Right cardiac atrium (tissue), 5 donors: ENCODE measurements around the gene KCNAB1. TPM values are rescaled to one million over a fixed set of nuclear protein-coding genes. Genes with fewer than 3 reads are reported as not detected.

Source experiments
- ATAC-seq, 2 donors: fragments of 200-7000 bp; cut with Tn5 transposase; one replicate each; pipeline versions ENCODE4 v1.8.0 to v1.9.1; 2020; ENCODE audit warnings: moderate library complexity in 2 of 2, mild to moderate bottlenecking in 1 of 2
- DNase-seq, 3 donors: peaks; one replicate each; pipeline ENCODE4 v3.0.0-alpha.2; 2020
- H3K27ac ChIP-seq: one replicate; pipeline ENCODE4 v1.5.1; 2013; ENCODE audit warnings: mild to moderate bottlenecking, low read length, control low read depth, moderate library complexity
- H3K27me3 ChIP-seq: one replicate; pipeline ENCODE4 v1.6.1; 2013; ENCODE audit not compliant: control insufficient read depth, insufficient read depth
- H3K4me1 ChIP-seq: one replicate; pipeline ENCODE4 v1.6.1; 2013; ENCODE audit warnings: low read length; ENCODE audit not compliant: control insufficient read depth, insufficient read depth
- H3K4me3 ChIP-seq: one replicate; pipeline ENCODE4 v1.5.1; 2013; ENCODE audit warnings: low read length, control low read depth
- H3K9me3 ChIP-seq: one replicate; pipeline ENCODE4 v1.6.1; 2013; ENCODE audit warnings: low read length; ENCODE audit not compliant: control insufficient read depth
- WGBS: extraction: QIAGEN DNeasy Blood & Tissue Kit; methylation state at CpG from one replicate; pipeline ENCODE4 v1.1.7; 2013; 5-methylcytosine and 5-hydroxymethylcytosine counted together
- intact Hi-C, 4 donors: fragments of 100-400 bp; cut with DNase I; formaldehyde crosslinking; loops; one replicate each; pipeline versions ENCODE4 v1.11.0 to v1.14.0; 2022 to 2023
- polyA plus RNA-seq: library from polyadenylated mRNA; stranded (reverse); fragments of 200-250 nt; gene quantifications from one replicate; pipeline ENCODE4 v1.2.3, GENCODE V29; 2013
- total RNA-seq, 4 donors: library from RNA; stranded (reverse); fragmentation: NEBNext Ultra II Directional; extraction: Animal tissue kit (Norgen Biotek cat#: 25700); gene quantifications; one replicate each; pipeline ENCODE4 v1.2.1, GENCODE V29; 2021
- donor health status: healthy with polysubstance abuse.
- donor health status: DM: no; HTN: yes; CAD: no.
- donor health status: DM: no; HTN: no; CAD: no.
- donor health status: DM: no; HTN: yes; CAD: no; lungs with severe emphysema.
- donor health status: DM: yes; HTN: yes; CAD: no.

Gene KCNAB1
- total and polyA plus RNA-seq, 5 donors: 1.1 to 3.7 (median 2.0) TPM

- WGBS: 92% methylated on average over 5 of the region's 5 CpGs
- Histone ChIP-seq H3K9me3 (no peaks in the 10 kb centered on the region), H3K4me3 (no peak overlapping the region), H3K27me3 (no peaks in the 10 kb centered on the region), H3K27ac (no peak overlapping the region), H3K4me1 (peaks cover 9% of the 10 kb centered on the region)
- intact Hi-C loops: loop anchor here in 1 of 4 donors (10.0 kb wide), 1 partner anchor 604 kb away; no protein-coding TSS in a partner anchor
- DNase-seq (no peak), ATAC-seq (no peak)
Observed at GRCh38 chr3:156530980-156531379, 410.6 kb downstream of the KCNAB1 start.

GRCh38 chr3:156532730-156533129 lies 412.4 kb downstream of the KCNAB1 start:
- DNase-seq (no peak), ATAC-seq (no peak)
- H3K9me3 ChIP-seq: no peaks in the 10 kb centered on the region
- H3K27ac ChIP-seq: no peak overlapping the region
- no peak overlapping the region for H3K4me3 ChIP-seq
- H3K27me3 ChIP-seq: no peaks in the 10 kb centered on the region
- intact Hi-C loops: loop anchor here in 1 of 4 donors (10.0 kb wide), 1 partner anchor 602 kb away; no protein-coding TSS in a partner anchor
- H3K4me1 ChIP-seq: peaks cover 9% of the 10 kb centered on the region
- WGBS: 54% methylated on average over 3 of the region's 3 CpGs

DNA sequence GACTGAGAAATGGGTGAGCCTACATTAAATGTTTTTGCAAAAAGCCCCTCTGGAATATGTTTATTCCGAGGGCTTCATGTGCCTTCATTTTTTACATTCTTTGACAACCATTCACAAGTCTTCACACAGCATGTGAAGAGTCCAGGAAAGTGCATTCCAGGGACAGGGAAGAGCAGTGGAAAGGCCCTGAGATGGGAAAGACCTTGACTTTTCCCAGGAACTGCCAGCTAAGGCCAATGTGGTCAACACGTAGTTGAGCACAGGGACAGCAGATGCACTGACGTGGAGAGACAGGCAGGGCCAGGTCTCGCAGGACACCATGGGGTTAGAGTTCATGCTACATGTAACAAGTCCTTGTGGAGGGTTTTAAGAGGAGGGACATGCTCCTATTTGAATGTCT lies 412.8 kb downstream of the KCNAB1 start:
- peaks cover 9% of the 10 kb centered on the region for H3K4me1 ChIP-seq
- 81% methylated on average over 4 of the region's 4 CpGs for WGBS
- ATAC-seq: no peak
- DNase-seq: no peak
- H3K4me3 ChIP-seq: no peak overlapping the region
- H3K9me3 ChIP-seq: no peaks in the 10 kb centered on the region
- H3K27ac ChIP-seq: no peak overlapping the region
- intact Hi-C loops: loop anchor here in 1 of 4 donors (10.0 kb wide), 1 partner anchor 602 kb away; no protein-coding TSS in a partner anchor
- no peaks in the 10 kb centered on the region for H3K27me3 ChIP-seq

- Histone ChIP-seq H3K4me3 (no peak overlapping the region), H3K27ac (peak overlapping the region; percentile 87), H3K4me1 (peaks cover 9% of the 10 kb centered on the region), H3K27me3 (no peaks in the 10 kb centered on the region), H3K9me3 (no peaks in the 10 kb centered on the region)
- intact Hi-C loops: loop anchor here in 1 of 4 donors (10.0 kb wide), 1 partner anchor 600 kb away; no protein-coding TSS in a partner anchor
- WGBS: 14% methylated on average over 4 of the region's 4 CpGs
- ATAC-seq (peak; percentile 94 to 97), DNase-seq (peak; percentile 68 to 78 (median 71))
Observed at GRCh38 chr3:156535162-156535627, 414.8 kb downstream of the KCNAB1 start.

GRCh38 chr3:156535798-156536197 lies 415.4 kb downstream of the KCNAB1 start:
- H3K4me1 ChIP-seq: peaks cover 9% of the 10 kb centered on the region

GRCh38 chr3:156536524-156537316 lies 416.3 kb downstream of the KCNAB1 start:
- ATAC-seq: no peak
- Histone ChIP-seq H3K4me1 (peaks cover 9% of the 10 kb centered on the region), H3K9me3 (no peaks in the 10 kb centered on the region), H3K27ac (no peak overlapping the region), H3K4me3 (no peak overlapping the region), H3K27me3 (no peaks in the 10 kb centered on the region)
- intact Hi-C loops: loop anchor here in 1 of 4 donors (10.0 kb wide), 1 partner anchor 598 kb away; no protein-coding TSS in a partner anchor
- DNase-seq: no peak
- 82% methylated on average over 6 of the region's 6 CpGs for WGBS

More at GRCh38 chr3:156535798-156536197, 415.4 kb downstream of the KCNAB1 start:
- Histone ChIP-seq H3K27ac (peak overlapping the region; percentile 81), H3K27me3 (no peaks in the 10 kb centered on the region), H3K4me3 (no peak overlapping the region), H3K9me3 (no peaks in the 10 kb centered on the region)
- ATAC-seq (peak in 1 of 2 donors; percentile 7), DNase-seq (no peak)
- WGBS: 96% methylated on average over 2 of the region's 2 CpGs
- intact Hi-C loops: loop anchor here in 1 of 4 donors (10.0 kb wide), 1 partner anchor 599 kb away; no protein-coding TSS in a partner anchor

DNA sequence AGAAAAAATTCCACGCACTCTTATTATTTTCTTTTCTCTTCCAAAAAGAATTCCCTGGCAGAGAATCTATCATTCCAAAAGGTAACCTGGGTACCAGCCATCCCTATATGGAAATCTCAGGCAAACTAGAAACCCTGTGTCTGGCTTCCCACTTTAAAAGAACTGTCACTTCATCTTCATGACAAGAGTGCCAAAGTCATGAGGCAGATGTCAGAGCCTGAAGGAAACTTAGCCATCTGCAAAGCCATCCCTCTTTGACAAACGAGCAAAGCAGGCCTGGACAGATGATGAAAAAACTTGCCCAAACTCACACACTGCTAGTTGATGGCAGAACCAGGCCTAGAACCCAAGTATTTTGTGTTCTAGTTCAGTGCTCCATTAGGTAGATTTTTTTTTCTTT lies 418.7 kb downstream of the KCNAB1 start:
- no peak for ATAC-seq
- Histone ChIP-seq H3K4me1 (peaks cover 6% of the 10 kb centered on the region), H3K9me3 (no peaks in the 10 kb centered on the region), H3K4me3 (no peak overlapping the region), H3K27ac (no peak overlapping the region), H3K27me3 (no peaks in the 10 kb centered on the region)
- WGBS: 65% methylated on average over 2 of the region's 2 CpGs
- intact Hi-C loops: loop anchor here in 1 of 4 donors (10.0 kb wide), 1 partner anchor 596 kb away; no protein-coding TSS in a partner anchor
- DNase-seq: no peak

GRCh38 chr3:156539802-156540201 lies 419.4 kb downstream of the KCNAB1 start:
- 94% methylated on average over 1 of the region's 1 CpG for WGBS
- Histone ChIP-seq H3K4me3 (no peak overlapping the region), H3K4me1 (peaks cover 6% of the 10 kb centered on the region), H3K27ac (no peak overlapping the region), H3K27me3 (no peaks in the 10 kb centered on the region), H3K9me3 (no peaks in the 10 kb centered on the region)
- DNase-seq (no peak), ATAC-seq (no peak)
- intact Hi-C loops: loop anchor here in 3 of 4 donors (5.0 to 10.0 kb wide), 2 partner anchors 595 to 597 kb away; no protein-coding TSS in a partner anchor

DNA sequence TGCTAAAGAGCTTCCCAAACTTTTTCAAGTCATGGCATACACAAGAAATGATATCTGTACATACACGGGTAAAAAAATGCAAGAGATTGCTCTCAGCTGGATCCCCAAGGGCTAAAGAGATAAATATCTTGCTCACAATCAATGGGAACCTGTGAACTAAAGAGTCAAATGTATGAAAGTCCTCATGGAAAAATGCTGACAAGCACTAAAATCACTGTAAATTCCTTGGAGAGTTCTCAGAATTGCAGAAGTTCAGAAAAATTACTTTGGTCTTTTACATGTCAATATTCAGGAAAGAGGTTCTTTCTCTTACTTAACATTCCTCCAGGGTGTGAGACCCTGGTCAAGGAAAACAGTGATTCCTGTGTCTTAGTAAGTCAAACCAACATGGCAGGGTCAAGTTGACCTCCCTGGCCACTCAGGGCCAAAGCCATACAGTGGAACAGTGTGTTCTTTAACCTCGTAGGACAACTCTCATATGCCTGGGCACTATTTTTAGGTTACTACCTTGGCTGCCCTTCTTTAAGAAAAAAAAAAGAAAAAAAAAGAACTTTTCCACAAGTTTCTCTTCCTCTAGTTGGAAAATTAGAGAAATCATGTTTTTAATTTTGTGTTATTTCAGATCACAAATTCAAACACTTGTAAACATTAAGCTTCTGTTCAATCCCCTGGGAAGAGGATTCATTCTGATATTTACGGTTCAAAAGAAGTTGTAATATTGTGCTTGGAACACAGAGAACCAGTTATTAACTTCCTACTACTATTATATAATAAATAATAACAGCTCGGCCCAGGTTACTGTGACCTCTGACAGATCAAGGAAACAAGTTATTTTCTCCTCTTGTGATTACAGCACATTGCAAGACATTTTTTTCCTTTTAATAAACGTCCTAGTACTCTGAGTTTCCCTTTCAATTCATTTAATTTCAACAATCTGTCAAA lies 422.0 kb downstream of the KCNAB1 start:
- Histone ChIP-seq H3K27me3 (no peaks in the 10 kb centered on the region), H3K9me3 (no peaks in the 10 kb centered on the region), H3K4me3 (no peak overlapping the region), H3K4me1 (peaks cover 6% of the 10 kb centered on the region), H3K27ac (peak overlapping the region; percentile 74)
- DNase-seq (peak in 1 of 3 donors; percentile 54), ATAC-seq (peak; percentile 59 to 77)
- intact Hi-C loops: loop anchor here in 2 of 4 donors (5.0 to 10.0 kb wide), 2 partner anchors 592 to 595 kb away; no protein-coding TSS in a partner anchor
- 24% methylated on average over 5 of the region's 5 CpGs for WGBS

DNA sequence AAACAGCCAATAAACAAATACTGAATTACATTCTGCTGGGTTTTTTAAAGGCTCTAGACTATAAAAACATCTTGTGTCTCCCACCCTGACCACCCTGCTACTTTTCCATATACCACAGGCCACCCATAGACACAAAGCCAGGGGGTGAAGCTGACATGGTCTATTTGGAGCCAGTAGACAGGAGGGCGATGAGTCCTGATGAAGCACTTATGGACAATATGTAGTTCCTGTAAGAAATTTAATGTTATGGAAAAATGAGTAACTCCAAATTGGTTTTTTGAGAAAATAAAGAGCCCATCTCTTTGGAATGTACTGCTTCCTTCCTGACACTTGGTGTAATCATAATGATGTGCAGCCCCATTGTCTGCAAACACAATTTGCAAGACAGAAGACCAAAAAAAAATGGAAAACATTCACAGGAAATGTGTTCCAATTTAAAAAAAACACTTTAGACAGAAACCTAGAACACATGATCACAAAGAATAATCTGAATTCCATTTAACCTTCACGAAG lies 422.7 kb downstream of the KCNAB1 start:
- Histone ChIP-seq H3K4me1 (peaks cover 6% of the 10 kb centered on the region), H3K4me3 (no peak overlapping the region), H3K9me3 (no peaks in the 10 kb centered on the region), H3K27me3 (no peaks in the 10 kb centered on the region), H3K27ac (peak overlapping the region; percentile 54)
- no peak for ATAC-seq
- 60% methylated on average over 2 of the region's 2 CpGs for WGBS
- no peak for DNase-seq
- intact Hi-C loops: loop anchor here in 2 of 4 donors (5.0 to 10.0 kb wide), 2 partner anchors 592 to 594 kb away; no protein-coding TSS in a partner anchor
